Testis (tissue), 2 donors: ENCODE measurements around the gene ZNRF2.
A peak's percentile ranks its signal among the peaks of the same experiment; 100 is the strongest.

Experiments
- CTCF ChIP-seq, 3 experiments: fragments of 450-650 bp in 2 of 3; fragments of 200-600 bp in 1 of 3; sonication (generic) in 1 of 3; IDR thresholded peaks; one replicate each; pipeline ENCODE4 v1.5.1; 2016 to 2019; ENCODE audit warnings: antibody characterized with exemption in 3 of 3, mild to moderate bottlenecking in 2 of 3, moderate library complexity in 1 of 3
- POLR2A ChIP-seq: fragments of 450-650 bp; IDR thresholded peaks from one replicate; pipeline ENCODE4 v1.6.1; 2017; ENCODE audit warnings: antibody characterized with exemption, mild to moderate bottlenecking, moderate library complexity

GRCh38 chr7:30276203-30276900, 8.0 kb upstream of the ZNRF2 start:
- peak in 2 of 3 experiments; percentile 32 to 54 for TF ChIP-seq CTCF (IDR thresholded peaks at IDR 0.05)
- no peak for TF ChIP-seq POLR2A
